ENCODE data around the gene CNTNAP5. TPM values are rescaled to one million over a fixed set of nuclear protein-coding genes. Genes with fewer than 3 reads are reported as not detected.

CNTNAP5 gene
- total RNA-seq, 1 donor: not detected

GRCh38 chr2:124536591-124536990, 511.5 kb downstream of the CNTNAP5 start:
- no peak for TF ChIP-seq CTCF (IDR thresholded peaks at IDR 0.05; ENCODE audit: insufficient read depth, low read depth, low read length)
- DNase-seq (ENCODE audit: low read depth): no peak
- no peak overlapping the region for H3K4me3 ChIP-seq (ENCODE audit: low read depth, low read length)

- TF ChIP-seq CTCF (IDR thresholded peaks at IDR 0.05; ENCODE audit: insufficient read depth, low read depth, low read length): no peak
- no peak overlapping the region for H3K4me3 ChIP-seq (ENCODE audit: low read depth, low read length)
- DNase-seq (ENCODE audit: low read depth): no peak
Observed at GRCh38 chr2:124538549-124538948, 513.5 kb downstream of the CNTNAP5 start.

- no peak for TF ChIP-seq CTCF (IDR thresholded peaks at IDR 0.05; ENCODE audit: insufficient read depth, low read depth, low read length)
- DNase-seq (ENCODE audit: low read depth): no peak
Observed at GRCh38 chr2:124540805-124541204, 515.7 kb downstream of the CNTNAP5 start.

GRCh38 chr2:124542932-124543640, 518.0 kb downstream of the CNTNAP5 start:
- TF ChIP-seq CTCF (IDR thresholded peaks at IDR 0.05; ENCODE audit: insufficient read depth, low read depth, low read length): no peak
- no peak overlapping the region for H3K4me3 ChIP-seq (ENCODE audit: low read depth, low read length)
- no peak for DNase-seq (ENCODE audit: low read depth)

More at GRCh38 chr2:124540805-124541204, 515.7 kb downstream of the CNTNAP5 start:
- no peak overlapping the region for H3K4me3 ChIP-seq (ENCODE audit: low read depth, low read length)

- DNase-seq (ENCODE audit: low read depth): no peak
- no peak overlapping the region for H3K4me3 ChIP-seq (ENCODE audit: low read depth, low read length)
- TF ChIP-seq CTCF (IDR thresholded peaks at IDR 0.05; ENCODE audit: insufficient read depth, low read depth, low read length): no peak
Observed at GRCh38 chr2:124547700-124548099, 522.6 kb downstream of the CNTNAP5 start.

- no peak for TF ChIP-seq CTCF (IDR thresholded peaks at IDR 0.05; ENCODE audit: insufficient read depth, low read depth, low read length)
Observed at GRCh38 chr2:124558277-124558905, 533.3 kb downstream of the CNTNAP5 start.

More at GRCh38 chr2:124558277-124558905, 533.3 kb downstream of the CNTNAP5 start:
- no peak overlapping the region for H3K4me3 ChIP-seq (ENCODE audit: low read depth, low read length)
- DNase-seq (ENCODE audit: low read depth): no peak
